HCT116 (cell line): ENCODE results near the gene RALGPS2. TPM values are rescaled to one million over a fixed set of nuclear protein-coding genes. Genes with fewer than 3 reads are reported as not detected.

Experiments
- ATAC-seq: fragments of 200-7000 bp; cut with Tn5 transposase; 2 replicates; pipeline ENCODE4 v1.9.1; 2020; ENCODE audit warnings: mild to moderate bottlenecking, moderate library complexity
- BruUV-seq: library from RNA; stranded (reverse); fragments of 400-500 nt; replicated peaks from 2 replicates; lab custom pipeline; 2021; lab: Mats Ljungman, UMichigan
- CTCF ChIA-PET: fragments of 300-600 bp; sonication (Branson Sonifier 250); formaldehyde crosslinking; loops from one replicate; lab custom pipeline; 2021; ENCODE audit warnings: antibody characterized with exemption; lab: Charles Lee
- POLR2A ChIA-PET: fragments of 300-600, 350-600 bp; sonication (Branson Sonifier 250); formaldehyde crosslinking; loops from one replicate; lab custom pipeline; 2021; ENCODE audit warnings: antibody characterized with exemption; lab: Charles Lee
- RAD21 ChIA-PET, 2 experiments: fragments of 300-600 bp; sonication (Branson Sonifier 250); formaldehyde crosslinking; loops; one replicate each; lab custom pipeline; 2023; ENCODE audit warnings: low total read pairs in 2 of 2; ENCODE audit not compliant: uncharacterized antibody in 2 of 2, unreplicated experiment in 2 of 2, low non-redundant PET in 1 of 2; lab: Charles Lee
- DNase-seq: peaks from one replicate; pipeline ENCODE4 v3.0.0-alpha.2; 2010; ENCODE audit warnings: low read depth, low spot score
- H2AFZ ChIP-seq: fragments of 200-600 bp; shearing (Covaris generic), sonication (generic); 2 replicates; pipeline ENCODE4 v1.6.1; 2017; ENCODE audit warnings: low read depth, mixed run types, mixed read lengths, antibody characterized with exemption, low read length; ENCODE audit not compliant: poor library complexity, severe bottlenecking
- H3K27ac ChIP-seq: 2 replicates; pipeline ENCODE4 v1.5.1; 2012; ENCODE audit warnings: low read depth, low read length
- H3K27me3 ChIP-seq: fragments of 200-600 bp; sonication (generic); 2 replicates; pipeline ENCODE4 v1.6.1; 2016; ENCODE audit warnings: mixed run types, low read length, mixed read lengths; ENCODE audit not compliant: insufficient read depth
- H3K36me3 ChIP-seq, 2 experiments: fragments of 200-500 bp in 1 of 2; fragments of 200-600 bp in 1 of 2; sonication (Bioruptor generic) in 1 of 2; sonication (generic) in 1 of 2; 2 replicates each; pipeline versions ENCODE4 v1.5.1 to v1.6.1; 2014 to 2016; ENCODE audit warnings: low read length in 2 of 2, inconsistent platforms in 1 of 2, mixed read lengths in 1 of 2, mixed run types in 1 of 2; ENCODE audit not compliant: insufficient read depth in 2 of 2, control insufficient read depth in 1 of 2
- H3K4me1 ChIP-seq, 2 experiments: fragments of 200-600 bp in 1 of 2; sonication (generic) in 1 of 2; 2 replicates each; pipeline versions ENCODE4 v1.5.1 to v1.6.1; 2012 to 2017; ENCODE audit warnings: low read length in 2 of 2, inconsistent platforms in 1 of 2, mild to moderate bottlenecking in 1 of 2, mixed read lengths in 1 of 2, mixed run types in 1 of 2, moderate library complexity in 1 of 2; ENCODE audit not compliant: insufficient read depth in 2 of 2, control insufficient read depth in 1 of 2
- H3K4me2 ChIP-seq: fragments of 200-600 bp; sonication (generic); 2 replicates; pipeline ENCODE4 v1.6.1; 2017; ENCODE audit warnings: mixed run types, low read length, mixed read lengths
- H3K4me3 ChIP-seq, 2 experiments: fragments of 200-600 bp in 1 of 2; sonication (generic) in 1 of 2; replicated peaks in 1 of 2; 2 replicates each; pipeline ENCODE4 v1.5.1; 2011 to 2016; ENCODE audit warnings: low read length in 2 of 2, control low read depth in 1 of 2, low read depth in 1 of 2, mild to moderate bottlenecking in 1 of 2, mixed read lengths in 1 of 2, mixed run types in 1 of 2
- H3K79me2 ChIP-seq: fragments of 200-600 bp; sonication (generic); 2 replicates; pipeline ENCODE4 v1.6.1; 2017; ENCODE audit warnings: mild to moderate bottlenecking, mixed run types, low read length, moderate library complexity, mixed read lengths; ENCODE audit not compliant: insufficient read depth
- H3K9ac ChIP-seq: fragments of 200-600 bp; sonication (generic); 2 replicates; pipeline ENCODE4 v1.6.1; 2016; ENCODE audit warnings: low read length, mixed read lengths
- H3K9me2 ChIP-seq: fragments of 200-600 bp; sonication (generic), shearing (Covaris generic); 2 replicates; pipeline ENCODE4 v1.6.1; 2017; ENCODE audit warnings: mixed run types, mild to moderate bottlenecking, moderate library complexity; ENCODE audit not compliant: insufficient read depth
- H3K9me3 ChIP-seq, 2 experiments: fragments of 200-500 bp in 1 of 2; fragments of 200-600 bp in 1 of 2; sonication (Bioruptor generic) in 1 of 2; sonication (generic) in 1 of 2; 2 replicates each; pipeline ENCODE4 v1.6.1; 2014 to 2017; ENCODE audit warnings: low read length in 2 of 2, mixed read lengths in 2 of 2, inconsistent platforms in 1 of 2, low read depth in 1 of 2, mild to moderate bottlenecking in 1 of 2, mixed run types in 1 of 2, moderate library complexity in 1 of 2; ENCODE audit not compliant: control insufficient read depth in 1 of 2, insufficient read depth in 1 of 2
- H4K20me1 ChIP-seq: fragments of 200-600 bp; sonication (generic), shearing (Covaris generic); 2 replicates; pipeline ENCODE4 v1.6.1; 2017; ENCODE audit warnings: mixed run types, mild to moderate bottlenecking, moderate library complexity; ENCODE audit not compliant: insufficient read depth
- EZH2 ChIP-seq: fragments of 200-600 bp; sonication (generic); IDR thresholded peaks from 2 replicates; pipeline ENCODE4 v1.6.1; 2017; ENCODE audit warnings: antibody characterized with exemption, mixed run types
- FOSL1 ChIP-seq: IDR thresholded peaks from 2 replicates; pipeline ENCODE4 v1.6.1; 2012; ENCODE audit warnings: low read depth
- POLR2A ChIP-seq: IDR thresholded peaks from 2 replicates; pipeline ENCODE4 v1.7.0; 2011; ENCODE audit warnings: borderline replicate concordance; ENCODE audit not compliant: insufficient read depth, insufficient read length; ENCODE audit errors: extremely low read depth
- RAD21 ChIP-seq: IDR thresholded peaks from 2 replicates; pipeline ENCODE4 v1.6.1; 2012; ENCODE audit warnings: low read depth, mild to moderate bottlenecking
- REST ChIP-seq: IDR thresholded peaks from 2 replicates; pipeline ENCODE4 v1.6.1; 2012; ENCODE audit warnings: low read depth
- TCF7L2 ChIP-seq: IDR thresholded peaks from 2 replicates; pipeline ENCODE4 v1.7.0; 2011; ENCODE audit warnings: borderline replicate concordance, inconsistent platforms; ENCODE audit not compliant: insufficient read depth, insufficient read length; ENCODE audit errors: extremely low read depth
- ZFX ChIP-seq: fragments of 450-650 bp; IDR thresholded peaks from 2 replicates; pipeline ENCODE4 v1.6.1; 2017
- ZNF274 ChIP-seq: fragments of 200-500 bp; sonication (Bioruptor generic); IDR thresholded peaks from 2 replicates; pipeline ENCODE4 v1.6.1; 2014; ENCODE audit warnings: mild to moderate bottlenecking, low read depth, low read length, inconsistent platforms
- intact Hi-C: fragments of 100-400 bp; cut with micrococcal nuclease; formaldehyde crosslinking; loops from 2 replicates; pipeline ENCODE4 v1.10.0; 2022
- total RNA-seq: library from RNA; stranded (reverse); gene quantifications from one replicate; pipeline ENCODE4 v1.2.1, GENCODE V29; 2021; ENCODE audit not compliant: unreplicated experiment
- TF ChIP-seq, protein P1 (sequence below), 3 experiments: fragments of 200-600 bp in 1 of 3; sonication (generic) in 1 of 3; IDR thresholded peaks in 2 of 3; conservative IDR thresholded peaks in 1 of 3; 2 replicates each; pipeline ENCODE4 v1.5.1; 2012 to 2017; ENCODE audit warnings: low read depth in 2 of 3, low read length in 2 of 3, antibody characterized with exemption in 1 of 3, borderline replicate concordance in 1 of 3, control low read depth in 1 of 3, mild to moderate bottlenecking in 1 of 3, mixed read lengths in 1 of 3, mixed run types in 1 of 3, moderate library complexity in 1 of 3; ENCODE audit not compliant: insufficient read depth in 1 of 3
- TF ChIP-seq, protein P2 (sequence below): IDR thresholded peaks from 2 replicates; pipeline ENCODE4 v1.6.1; 2012

RALGPS2 gene
- total RNA-seq, 1 experiment from 2014 or later = 25.6 TPM

DNA sequence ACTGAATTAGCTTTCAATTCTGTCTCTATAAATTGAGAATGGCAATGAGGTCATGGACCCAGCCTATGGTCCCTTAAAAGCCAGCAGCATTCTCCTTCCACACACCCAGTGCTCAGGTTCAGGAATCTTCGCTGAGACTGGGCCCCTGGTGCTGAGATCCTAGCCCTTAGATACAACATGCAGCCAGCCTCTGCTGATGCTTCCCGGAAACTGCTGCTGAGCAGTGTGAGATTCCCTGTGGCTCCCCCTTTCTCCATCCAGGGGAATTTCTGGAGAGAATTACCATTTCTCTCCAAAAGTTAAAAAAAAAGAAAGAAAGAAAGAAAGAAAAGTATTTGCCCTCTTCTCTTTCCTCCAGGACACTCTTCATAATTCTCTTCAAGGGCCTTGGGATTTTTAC is 31.7 kb upstream of the RALGPS2 start:
- H3K4me3 ChIP-seq = no peak overlapping the region
- no TSS peak for BruUV-seq
- RAD21 ChIA-PET = no interaction called here
- H3K4me2 ChIP-seq = no peak overlapping the region
- H3K4me1 ChIP-seq = no peaks in the 10 kb centered on the region
- H2AFZ ChIP-seq = peak overlapping the region; percentile 84
- no peaks in the 10 kb centered on the region for H3K79me2 ChIP-seq
- intact Hi-C loops = no loop called here
- TF ChIP-seq FOSL1 (no peak), RAD21 (peak; percentile 41; the same call in 1 of the 2 replicates), POLR2A (no peak)
- TF ChIP-seq, protein P1, sequence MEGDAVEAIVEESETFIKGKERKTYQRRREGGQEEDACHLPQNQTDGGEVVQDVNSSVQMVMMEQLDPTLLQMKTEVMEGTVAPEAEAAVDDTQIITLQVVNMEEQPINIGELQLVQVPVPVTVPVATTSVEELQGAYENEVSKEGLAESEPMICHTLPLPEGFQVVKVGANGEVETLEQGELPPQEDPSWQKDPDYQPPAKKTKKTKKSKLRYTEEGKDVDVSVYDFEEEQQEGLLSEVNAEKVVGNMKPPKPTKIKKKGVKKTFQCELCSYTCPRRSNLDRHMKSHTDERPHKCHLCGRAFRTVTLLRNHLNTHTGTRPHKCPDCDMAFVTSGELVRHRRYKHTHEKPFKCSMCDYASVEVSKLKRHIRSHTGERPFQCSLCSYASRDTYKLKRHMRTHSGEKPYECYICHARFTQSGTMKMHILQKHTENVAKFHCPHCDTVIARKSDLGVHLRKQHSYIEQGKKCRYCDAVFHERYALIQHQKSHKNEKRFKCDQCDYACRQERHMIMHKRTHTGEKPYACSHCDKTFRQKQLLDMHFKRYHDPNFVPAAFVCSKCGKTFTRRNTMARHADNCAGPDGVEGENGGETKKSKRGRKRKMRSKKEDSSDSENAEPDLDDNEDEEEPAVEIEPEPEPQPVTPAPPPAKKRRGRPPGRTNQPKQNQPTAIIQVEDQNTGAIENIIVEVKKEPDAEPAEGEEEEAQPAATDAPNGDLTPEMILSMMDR (IDR thresholded peaks at IDR 0.05 in 2 of 3, conservative IDR thresholded peaks at IDR 0.05 in 1 of 3; ENCODE audit: borderline replicate concordance in 1 of 3, insufficient read depth in 1 of 3, low read depth in 2 of 3, low read length in 2 of 3) = peak; percentile 28 to 44 (median 31); a peak in 4 of 6 replicates
- TF ChIP-seq, all 23 proteins: peak for 2
- CTCF ChIA-PET = no interaction called here
- no peaks in the 10 kb centered on the region for H3K27me3 ChIP-seq
- ATAC-seq (peak; percentile 92), DNase-seq (peak; percentile 21)
- H3K27ac ChIP-seq = no peak overlapping the region
- peaks cover 3% of the 10 kb centered on the region; the same call in 1 of the 2 replicates for H3K9me2 ChIP-seq
- H3K9ac ChIP-seq = no peak overlapping the region
- H4K20me1 ChIP-seq = no peaks in the 10 kb centered on the region
- no peaks in the 10 kb centered on the region for H3K36me3 ChIP-seq
- POLR2A ChIA-PET = no interaction called here
- no peaks in the 10 kb centered on the region for H3K9me3 ChIP-seq

DNA sequence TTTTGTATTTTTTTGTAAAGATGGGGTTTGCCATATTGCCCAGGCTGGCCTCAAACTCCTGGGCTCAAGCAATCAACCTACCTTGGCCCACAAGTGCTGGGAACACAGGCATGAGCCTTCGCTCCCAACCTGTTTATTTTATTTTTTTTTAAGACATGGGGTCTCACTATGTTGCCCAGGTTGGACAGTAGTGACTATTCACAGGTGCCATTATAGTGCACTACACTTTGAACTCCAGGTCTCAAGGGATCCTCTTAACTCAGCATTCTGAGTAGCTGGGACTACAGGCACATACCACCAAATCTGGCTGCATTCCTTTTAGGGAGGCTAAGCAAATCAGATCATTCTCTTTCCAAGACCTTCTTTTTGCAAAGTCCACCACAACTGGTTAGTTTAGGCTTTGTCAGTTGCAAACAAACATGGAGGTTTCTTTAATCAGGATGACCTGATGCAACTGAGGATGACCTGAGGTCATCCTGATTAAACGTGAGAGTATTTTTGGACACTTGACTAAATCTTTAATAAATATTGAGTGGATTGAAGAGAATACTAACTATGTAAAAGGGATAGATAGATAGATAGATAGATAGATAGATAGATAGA is 30.0 kb upstream of the RALGPS2 start:
- no peak overlapping the region for H3K4me3 ChIP-seq
- H2AFZ ChIP-seq = no peak overlapping the region
- no peak overlapping the region for H3K27ac ChIP-seq
- DNase-seq = no peak
- BruUV-seq = no TSS peak
- ChIA-PET RAD21 (no interaction called here), CTCF (no interaction called here), POLR2A (no interaction called here)
- no peaks in the 10 kb centered on the region for H3K27me3 ChIP-seq
- no peaks in the 10 kb centered on the region for H3K79me2 ChIP-seq
- no peaks in the 10 kb centered on the region for H3K9me3 ChIP-seq
- intact Hi-C loops = no loop called here
- no peaks in the 10 kb centered on the region for H4K20me1 ChIP-seq
- no peaks in the 10 kb centered on the region for H3K4me1 ChIP-seq
- H3K9ac ChIP-seq = no peak overlapping the region
- peaks cover 3% of the 10 kb centered on the region; the same call in 1 of the 2 replicates for H3K9me2 ChIP-seq
- H3K36me3 ChIP-seq = no peaks in the 10 kb centered on the region
- no peak for ATAC-seq
- no peak overlapping the region for H3K4me2 ChIP-seq
- no peak for TF ChIP-seq ZFX
- TF ChIP-seq TCF7L2 = no peak
- TF ChIP-seq, protein P1 (IDR thresholded peaks at IDR 0.05 in 2 of 3, conservative IDR thresholded peaks at IDR 0.05 in 1 of 3; ENCODE audit: borderline replicate concordance in 1 of 3, insufficient read depth in 1 of 3, low read depth in 2 of 3, low read length in 2 of 3) = no peak
- no peak for TF ChIP-seq RAD21
- no peak for TF ChIP-seq REST
- TF ChIP-seq FOSL1 = no peak
- TF ChIP-seq ZNF274 = no peak
- TF ChIP-seq, protein P2, sequence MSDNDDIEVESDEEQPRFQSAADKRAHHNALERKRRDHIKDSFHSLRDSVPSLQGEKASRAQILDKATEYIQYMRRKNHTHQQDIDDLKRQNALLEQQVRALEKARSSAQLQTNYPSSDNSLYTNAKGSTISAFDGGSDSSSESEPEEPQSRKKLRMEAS = no peak
- no peak for TF ChIP-seq EZH2
